ENCODE results near the gene SPAG8.

Gene SPAG8

GRCh38 chr9:35847792-35848572 lies 35.9 kb upstream of the SPAG8 start:
- H3K36me3 ChIP-seq (ENCODE audit: control insufficient read depth, insufficient read depth, low read length): peaks cover 4% of the 10 kb centered on the region
- H3K27me3 ChIP-seq (ENCODE audit: control insufficient read depth, insufficient read depth, low read length): no peaks in the 10 kb centered on the region
- H3K9ac ChIP-seq (ENCODE audit: low read length): no peak overlapping the region
- no peaks in the 10 kb centered on the region for H3K9me3 ChIP-seq (ENCODE audit: control insufficient read depth, low read length)
- peaks cover 27% of the 10 kb centered on the region for H3K4me1 ChIP-seq (ENCODE audit: control insufficient read depth, insufficient read depth, low read length)
- no peak overlapping the region for H3K4me3 ChIP-seq (ENCODE audit: low read length)

- Histone ChIP-seq H3K4me3 (ENCODE audit: low read length) (no peak overlapping the region), H3K9me3 (ENCODE audit: control insufficient read depth, low read length) (no peaks in the 10 kb centered on the region), H3K27me3 (ENCODE audit: control insufficient read depth, insufficient read depth, low read length) (no peaks in the 10 kb centered on the region), H3K36me3 (ENCODE audit: control insufficient read depth, insufficient read depth, low read length) (peaks cover 4% of the 10 kb centered on the region), H3K9ac (ENCODE audit: low read length) (peak overlapping the region; percentile 41), H3K4me1 (ENCODE audit: control insufficient read depth, insufficient read depth, low read length) (peaks cover 33% of the 10 kb centered on the region)
Measured at GRCh38 chr9:35845824-35846771, 34.0 kb upstream of the SPAG8 start.

- no peaks in the 10 kb centered on the region for H3K27me3 ChIP-seq (ENCODE audit: control insufficient read depth, insufficient read depth, low read length)
- no peak overlapping the region for H3K9ac ChIP-seq (ENCODE audit: low read length)
- no peaks in the 10 kb centered on the region for H3K9me3 ChIP-seq (ENCODE audit: control insufficient read depth, low read length)
- H3K4me1 ChIP-seq (ENCODE audit: control insufficient read depth, insufficient read depth, low read length): peaks cover 33% of the 10 kb centered on the region
- H3K4me3 ChIP-seq (ENCODE audit: low read length): no peak overlapping the region
- H3K36me3 ChIP-seq (ENCODE audit: control insufficient read depth, insufficient read depth, low read length): peaks cover 4% of the 10 kb centered on the region
Measured at GRCh38 chr9:35844628-35845270, 32.7 kb upstream of the SPAG8 start.

- H3K9me3 ChIP-seq (ENCODE audit: control insufficient read depth, low read length): no peaks in the 10 kb centered on the region
- H3K4me3 ChIP-seq (ENCODE audit: low read length): no peak overlapping the region
- no peaks in the 10 kb centered on the region for H3K36me3 ChIP-seq (ENCODE audit: control insufficient read depth, insufficient read depth, low read length)
- no peaks in the 10 kb centered on the region for H3K27me3 ChIP-seq (ENCODE audit: control insufficient read depth, insufficient read depth, low read length)
- H3K4me1 ChIP-seq (ENCODE audit: control insufficient read depth, insufficient read depth, low read length): peaks cover 33% of the 10 kb centered on the region
- no peak overlapping the region for H3K9ac ChIP-seq (ENCODE audit: low read length)
Measured at GRCh38 chr9:35842795-35843194, 30.7 kb upstream of the SPAG8 start.

GRCh38 chr9:35842020-35842745 lies 30.1 kb upstream of the SPAG8 start:
- Histone ChIP-seq H3K27me3 (ENCODE audit: control insufficient read depth, insufficient read depth, low read length) (no peaks in the 10 kb centered on the region), H3K9me3 (ENCODE audit: control insufficient read depth, low read length) (no peaks in the 10 kb centered on the region), H3K4me3 (ENCODE audit: low read length) (no peak overlapping the region), H3K36me3 (ENCODE audit: control insufficient read depth, insufficient read depth, low read length) (no peaks in the 10 kb centered on the region), H3K9ac (ENCODE audit: low read length) (no peak overlapping the region), H3K4me1 (ENCODE audit: control insufficient read depth, insufficient read depth, low read length) (peaks cover 33% of the 10 kb centered on the region)

- Histone ChIP-seq H3K4me3 (ENCODE audit: low read length) (no peak overlapping the region), H3K9ac (ENCODE audit: low read length) (no peak overlapping the region), H3K4me1 (ENCODE audit: control insufficient read depth, insufficient read depth, low read length) (peaks cover 33% of the 10 kb centered on the region), H3K36me3 (ENCODE audit: control insufficient read depth, insufficient read depth, low read length) (no peaks in the 10 kb centered on the region), H3K27me3 (ENCODE audit: control insufficient read depth, insufficient read depth, low read length) (no peaks in the 10 kb centered on the region), H3K9me3 (ENCODE audit: control insufficient read depth, low read length) (no peaks in the 10 kb centered on the region)
Measured at GRCh38 chr9:35841645-35841900, 29.5 kb upstream of the SPAG8 start.

- H3K9me3 ChIP-seq (ENCODE audit: control insufficient read depth, low read length): no peaks in the 10 kb centered on the region
- H3K27me3 ChIP-seq (ENCODE audit: control insufficient read depth, insufficient read depth, low read length): no peaks in the 10 kb centered on the region
- no peak overlapping the region for H3K9ac ChIP-seq (ENCODE audit: low read length)
- no peaks in the 10 kb centered on the region for H3K36me3 ChIP-seq (ENCODE audit: control insufficient read depth, insufficient read depth, low read length)
- no peak overlapping the region for H3K4me3 ChIP-seq (ENCODE audit: low read length)
- peaks cover 33% of the 10 kb centered on the region for H3K4me1 ChIP-seq (ENCODE audit: control insufficient read depth, insufficient read depth, low read length)
Measured at GRCh38 chr9:35840881-35841644, 29.0 kb upstream of the SPAG8 start.

GRCh38 chr9:35839926-35840325 lies 27.9 kb upstream of the SPAG8 start:
- Histone ChIP-seq H3K4me3 (ENCODE audit: low read length) (no peak overlapping the region), H3K36me3 (ENCODE audit: control insufficient read depth, insufficient read depth, low read length) (no peaks in the 10 kb centered on the region), H3K4me1 (ENCODE audit: control insufficient read depth, insufficient read depth, low read length) (peaks cover 33% of the 10 kb centered on the region), H3K27me3 (ENCODE audit: control insufficient read depth, insufficient read depth, low read length) (no peaks in the 10 kb centered on the region), H3K9ac (ENCODE audit: low read length) (no peak overlapping the region), H3K9me3 (ENCODE audit: control insufficient read depth, low read length) (no peaks in the 10 kb centered on the region)

GRCh38 chr9:35836595-35836994 lies 24.5 kb upstream of the SPAG8 start:
- Histone ChIP-seq H3K9me3 (ENCODE audit: control insufficient read depth, low read length) (no peaks in the 10 kb centered on the region), H3K9ac (ENCODE audit: low read length) (no peak overlapping the region), H3K4me1 (ENCODE audit: control insufficient read depth, insufficient read depth, low read length) (peaks cover 43% of the 10 kb centered on the region), H3K27me3 (ENCODE audit: control insufficient read depth, insufficient read depth, low read length) (no peaks in the 10 kb centered on the region), H3K36me3 (ENCODE audit: control insufficient read depth, insufficient read depth, low read length) (no peaks in the 10 kb centered on the region), H3K4me3 (ENCODE audit: low read length) (no peak overlapping the region)

GRCh38 chr9:35835766-35836165 lies 23.7 kb upstream of the SPAG8 start:
- no peak overlapping the region for H3K9ac ChIP-seq (ENCODE audit: low read length)
- H3K4me1 ChIP-seq (ENCODE audit: control insufficient read depth, insufficient read depth, low read length): peaks cover 43% of the 10 kb centered on the region
- no peaks in the 10 kb centered on the region for H3K9me3 ChIP-seq (ENCODE audit: control insufficient read depth, low read length)
- H3K27me3 ChIP-seq (ENCODE audit: control insufficient read depth, insufficient read depth, low read length): no peaks in the 10 kb centered on the region
- H3K36me3 ChIP-seq (ENCODE audit: control insufficient read depth, insufficient read depth, low read length): no peaks in the 10 kb centered on the region
- no peak overlapping the region for H3K4me3 ChIP-seq (ENCODE audit: low read length)

GRCh38 chr9:35835216-35835632 lies 23.2 kb upstream of the SPAG8 start:
- Histone ChIP-seq H3K36me3 (ENCODE audit: control insufficient read depth, insufficient read depth, low read length) (no peaks in the 10 kb centered on the region), H3K9ac (ENCODE audit: low read length) (no peak overlapping the region), H3K4me1 (ENCODE audit: control insufficient read depth, insufficient read depth, low read length) (peaks cover 44% of the 10 kb centered on the region), H3K9me3 (ENCODE audit: control insufficient read depth, low read length) (no peaks in the 10 kb centered on the region), H3K27me3 (ENCODE audit: control insufficient read depth, insufficient read depth, low read length) (no peaks in the 10 kb centered on the region), H3K4me3 (ENCODE audit: low read length) (no peak overlapping the region)
